WTC11 (cell line): Measurements from ENCODE around the gene YLPM1.

Source experiments
- MXD4 ChIP-seq: fragments of 250-450 bp; sonication (Bioruptor Pico); IDR thresholded peaks from 2 replicates; pipeline ENCODE4 v1.8.0; 2021; ENCODE audit warnings: mild to moderate bottlenecking, moderate library complexity, borderline replicate concordance
- NFYB ChIP-seq: sonication (generic); formaldehyde crosslinking; conservative IDR thresholded peaks from 2 replicates; pipeline ENCODE4 v1.8.0; 2022; ENCODE audit warnings: low read depth, missing genetic modification reagents
- NR1H2 ChIP-seq: sonication (generic); formaldehyde crosslinking; IDR thresholded peaks from 2 replicates; pipeline ENCODE4 v1.9.0; 2021; ENCODE audit warnings: mild to moderate bottlenecking, moderate library complexity, missing genetic modification reagents
- SP1 ChIP-seq: sonication (generic); formaldehyde crosslinking; conservative IDR thresholded peaks from 2 replicates; pipeline ENCODE4 v1.8.1; 2022; ENCODE audit warnings: missing genetic modification reagents

DNA sequence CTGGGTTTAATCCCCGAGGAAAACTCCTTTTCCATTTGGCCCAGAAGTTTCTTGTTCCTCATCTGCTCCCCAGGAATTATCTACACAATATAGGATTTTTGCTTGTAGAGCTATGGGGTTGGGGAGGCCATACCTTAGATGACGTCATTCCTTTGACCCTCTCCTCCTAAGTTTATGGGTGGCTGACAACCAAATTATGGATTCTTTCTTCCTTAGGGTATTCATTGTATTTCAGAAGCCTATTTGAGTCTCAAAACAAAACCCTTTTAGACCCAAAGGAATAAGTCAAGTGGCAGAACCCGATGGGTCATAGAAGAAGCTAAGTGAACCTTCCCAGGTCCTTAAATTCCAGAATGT lies 98.6 kb downstream of the YLPM1 start:
- no peak for TF ChIP-seq NFYB (CRISPR knock-in tag)
- TF ChIP-seq SP1 (CRISPR knock-in tag) = no peak
- no peak for TF ChIP-seq NR1H2 (CRISPR knock-in tag)
- no peak for TF ChIP-seq MXD4 (CRISPR knock-in tag)
